Duodenal mucosa (tissue), 2 donors: ENCODE results near the gene ARID5B.

ENCODE experiments used
- H3K27ac ChIP-seq: one replicate; pipeline ENCODE4 v1.7.0; 2013; ENCODE audit warnings: low read depth, low read length
- H3K27me3 ChIP-seq, 2 donors: one replicate each; pipeline ENCODE4 v1.7.0; 2013; ENCODE audit warnings: low read length in 2 of 2, control low read depth in 1 of 2; ENCODE audit not compliant: insufficient read depth in 2 of 2, control insufficient read depth in 1 of 2
- H3K36me3 ChIP-seq, 2 donors: one replicate each; pipeline ENCODE4 v1.7.0; 2013; ENCODE audit warnings: low read length in 2 of 2, control low read depth in 1 of 2; ENCODE audit not compliant: insufficient read depth in 2 of 2, control insufficient read depth in 1 of 2
- H3K4me1 ChIP-seq, 2 donors: one replicate each; pipeline ENCODE4 v1.7.0; 2013; ENCODE audit warnings: low read length in 2 of 2, control low read depth in 1 of 2; ENCODE audit not compliant: insufficient read depth in 2 of 2, control insufficient read depth in 1 of 2
- H3K4me3 ChIP-seq, 2 donors: one replicate each; pipeline ENCODE4 v1.7.0; 2013; ENCODE audit warnings: low read length in 2 of 2, low read depth in 1 of 2
- H3K9ac ChIP-seq, 2 donors: one replicate each; pipeline ENCODE4 v1.7.0; 2013; ENCODE audit warnings: low read length in 2 of 2, low read depth in 1 of 2
- H3K9me3 ChIP-seq, 2 donors: one replicate each; pipeline ENCODE4 v1.7.0; 2013; ENCODE audit warnings: low read length in 2 of 2, control low read depth in 1 of 2; ENCODE audit not compliant: control insufficient read depth in 1 of 2

ARID5B gene

DNA sequence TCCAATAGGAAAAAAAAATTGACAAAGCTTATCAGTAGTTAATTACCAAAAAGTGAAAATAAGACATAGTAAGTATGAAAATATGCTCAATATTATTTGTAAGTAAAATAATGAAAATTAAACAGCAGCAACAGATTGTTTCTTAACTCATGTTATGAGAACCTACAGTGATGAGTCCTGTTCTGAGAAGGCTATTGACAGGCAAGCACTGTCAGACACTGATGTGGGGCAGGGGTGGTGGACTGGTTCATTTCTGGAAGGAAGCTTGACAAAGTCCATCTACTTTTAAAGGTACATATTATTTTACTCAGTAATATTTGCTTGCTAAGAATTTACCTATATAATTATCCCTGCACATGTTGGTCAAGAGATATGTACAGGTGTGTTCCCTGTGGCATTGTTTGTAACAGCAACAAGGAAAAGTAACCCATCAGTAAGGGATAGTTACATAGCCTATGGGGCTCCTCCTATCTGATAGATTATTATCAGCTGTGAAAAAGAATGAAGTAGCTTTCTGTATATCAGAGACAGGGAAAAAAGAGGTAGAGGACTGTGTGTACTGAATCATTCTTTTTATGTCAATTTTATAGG, 205.5 kb downstream of the ARID5B start:
- Histone ChIP-seq H3K9me3 (no peaks in the 10 kb centered on the region), H3K27ac (no peak overlapping the region), H3K4me1 (peaks cover 16 to 18% of the 10 kb centered on the region in 2 donors), H3K9ac (no peak overlapping the region), H3K27me3 (no peaks in the 10 kb centered on the region), H3K36me3 (no peaks in the 10 kb centered on the region), H3K4me3 (no peak overlapping the region)

DNA sequence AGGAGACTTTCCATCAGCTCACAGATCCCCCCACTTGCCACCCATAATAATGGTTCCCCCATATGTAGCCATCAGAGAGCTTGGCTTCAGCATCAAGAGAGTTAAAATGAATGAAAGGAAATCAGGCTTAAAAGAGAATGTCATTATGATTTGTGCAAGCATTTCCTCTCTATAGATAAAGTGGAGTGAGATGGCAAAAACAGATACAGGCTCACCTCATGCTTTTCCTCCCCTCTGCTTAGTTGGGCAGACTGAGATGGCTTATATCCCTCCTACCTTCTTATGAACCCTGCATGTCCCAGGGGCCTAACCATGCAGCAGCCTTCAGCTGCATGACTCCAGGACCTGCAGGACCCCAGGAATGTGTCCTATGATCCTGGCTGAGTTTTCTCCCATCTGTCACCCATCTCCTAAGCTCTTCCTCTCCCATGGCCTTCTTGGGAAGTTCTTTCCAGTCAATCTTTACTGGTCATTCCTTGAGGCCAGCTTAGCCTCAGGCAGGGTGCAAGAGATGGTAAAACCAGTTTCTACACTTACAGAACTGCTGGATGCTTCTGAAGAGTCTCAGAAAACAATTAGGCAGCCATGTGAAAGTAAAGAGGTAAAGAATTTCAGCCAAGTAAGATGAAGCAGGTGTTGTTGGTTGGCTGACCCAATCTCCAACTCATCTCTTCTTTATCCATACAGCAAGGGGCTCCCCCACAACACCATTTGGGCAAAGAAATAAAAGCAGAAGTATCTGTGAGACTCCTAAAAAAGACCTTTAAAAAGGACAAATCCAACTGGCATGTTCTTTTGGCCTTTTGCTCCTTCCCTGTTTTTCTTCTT, 207.5 kb downstream of the ARID5B start:
- Histone ChIP-seq H3K4me3 (no peak overlapping the region), H3K27me3 (no peaks in the 10 kb centered on the region), H3K27ac (no peak overlapping the region), H3K9me3 (no peaks in the 10 kb centered on the region), H3K4me1 (peaks cover 16 to 18% of the 10 kb centered on the region in 2 donors), H3K36me3 (no peaks in the 10 kb centered on the region), H3K9ac (no peak overlapping the region)

DNA sequence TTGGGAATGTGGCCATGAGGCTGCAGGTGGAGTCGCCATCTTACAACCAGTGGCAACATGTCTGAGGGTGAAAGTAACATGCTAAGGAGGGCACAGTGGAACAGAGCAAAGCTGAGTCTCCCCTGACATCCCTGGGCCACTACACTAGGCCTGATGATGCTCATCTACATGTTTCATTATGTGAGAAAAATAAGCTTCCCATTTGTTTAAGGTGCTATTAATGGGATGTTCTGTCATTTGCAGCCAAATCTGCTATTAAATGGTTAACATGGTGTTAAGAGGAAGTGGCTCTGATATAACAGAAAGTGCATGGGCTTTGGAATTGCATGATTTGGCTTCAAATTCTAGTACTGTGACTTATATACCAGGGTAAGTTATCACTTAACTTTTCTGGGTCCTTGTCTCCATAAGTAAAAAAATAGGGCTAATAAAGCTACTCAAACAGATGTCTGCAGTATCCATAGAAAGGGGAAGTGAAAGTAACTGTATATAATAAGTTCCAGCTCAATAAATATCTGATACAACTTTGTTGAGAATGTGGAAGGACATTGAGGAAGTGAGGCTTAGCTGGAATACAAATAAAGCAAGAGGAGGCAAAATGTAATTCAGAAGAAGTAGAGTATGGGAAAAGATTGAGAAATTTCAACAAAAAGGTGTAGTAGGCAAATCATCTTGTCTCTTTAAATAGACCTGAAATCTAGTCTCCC, 208.2 kb downstream of the ARID5B start:
- Histone ChIP-seq H3K27ac (no peak overlapping the region), H3K4me1 (peaks cover 16 to 18% of the 10 kb centered on the region in 2 donors), H3K9me3 (no peaks in the 10 kb centered on the region), H3K4me3 (no peak overlapping the region), H3K27me3 (no peaks in the 10 kb centered on the region), H3K9ac (no peak overlapping the region), H3K36me3 (no peaks in the 10 kb centered on the region)

DNA sequence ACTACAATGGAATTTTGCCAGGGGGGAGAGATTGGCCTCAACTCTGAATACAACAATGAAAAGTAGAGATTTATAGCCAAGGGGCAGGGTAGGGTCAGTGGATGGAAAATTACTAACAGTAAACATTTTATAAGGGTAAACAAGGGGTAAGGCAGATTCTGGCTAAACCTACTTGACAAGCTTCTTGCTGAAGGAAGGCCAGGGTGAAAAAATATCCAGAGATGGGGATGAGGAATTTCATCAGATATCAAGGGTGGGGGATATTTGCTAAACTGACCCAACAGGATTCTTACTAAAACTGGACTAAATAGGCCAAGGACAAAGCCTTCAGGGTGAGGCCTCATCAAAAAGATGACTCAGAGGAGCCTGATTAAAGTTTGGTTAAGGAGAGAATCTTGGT, 210.8 kb downstream of the ARID5B start:
- Histone ChIP-seq H3K9ac (no peak overlapping the region), H3K36me3 (no peaks in the 10 kb centered on the region), H3K27ac (no peak overlapping the region), H3K4me1 (peaks cover 16 to 18% of the 10 kb centered on the region in 2 donors), H3K9me3 (no peaks in the 10 kb centered on the region), H3K27me3 (no peaks in the 10 kb centered on the region), H3K4me3 (no peak overlapping the region)

DNA sequence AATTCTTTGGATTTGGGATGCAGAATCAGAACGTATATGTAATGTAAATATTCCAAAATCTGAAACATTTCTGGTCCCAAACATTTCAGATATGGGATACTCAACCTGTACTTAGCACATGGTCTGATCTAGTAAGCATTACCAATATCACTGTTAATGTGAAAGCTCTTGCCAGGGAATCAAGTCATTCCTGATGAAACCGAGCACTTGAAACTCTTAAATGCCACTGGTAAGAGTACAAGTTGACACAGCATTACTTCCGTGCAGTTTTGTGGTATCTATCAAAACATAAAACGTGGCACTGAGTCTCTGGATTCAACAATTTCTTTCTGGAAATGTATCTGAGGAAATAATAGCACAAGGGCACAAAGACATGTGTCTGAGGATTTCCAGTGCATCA, 211.5 kb downstream of the ARID5B start:
- no peaks in the 10 kb centered on the region for H3K36me3 ChIP-seq
- H3K27me3 ChIP-seq = no peaks in the 10 kb centered on the region
- no peak overlapping the region for H3K4me3 ChIP-seq
- H3K4me1 ChIP-seq = peaks cover 16 to 18% of the 10 kb centered on the region in 2 donors
- no peak overlapping the region for H3K9ac ChIP-seq
- H3K9me3 ChIP-seq = no peaks in the 10 kb centered on the region
- no peak overlapping the region for H3K27ac ChIP-seq

DNA sequence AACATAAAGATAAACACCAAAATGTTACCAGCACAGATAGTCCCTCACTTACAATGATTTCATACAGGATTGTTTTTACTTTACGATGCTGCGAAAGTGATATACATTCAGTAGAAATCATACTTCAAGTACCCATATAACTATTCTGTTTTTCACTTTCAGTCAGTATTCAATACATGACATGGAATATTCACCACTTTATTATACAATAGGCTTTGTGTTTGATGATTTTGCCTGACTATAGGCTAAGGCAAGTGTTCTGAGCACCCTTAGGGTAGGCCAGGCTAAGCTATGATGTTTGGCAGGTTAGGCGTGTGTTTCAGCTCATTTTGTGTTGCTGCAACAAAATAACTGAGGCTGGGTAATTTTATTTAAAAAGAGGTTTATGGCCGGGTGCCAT, 212.2 kb downstream of the ARID5B start:
- H3K27ac ChIP-seq = no peak overlapping the region
- H3K4me3 ChIP-seq = no peak overlapping the region
- H3K9ac ChIP-seq = no peak overlapping the region
- no peaks in the 10 kb centered on the region for H3K36me3 ChIP-seq
- no peaks in the 10 kb centered on the region for H3K27me3 ChIP-seq
- peaks cover 14 to 16% of the 10 kb centered on the region in 2 donors for H3K4me1 ChIP-seq
- H3K9me3 ChIP-seq = no peaks in the 10 kb centered on the region

DNA sequence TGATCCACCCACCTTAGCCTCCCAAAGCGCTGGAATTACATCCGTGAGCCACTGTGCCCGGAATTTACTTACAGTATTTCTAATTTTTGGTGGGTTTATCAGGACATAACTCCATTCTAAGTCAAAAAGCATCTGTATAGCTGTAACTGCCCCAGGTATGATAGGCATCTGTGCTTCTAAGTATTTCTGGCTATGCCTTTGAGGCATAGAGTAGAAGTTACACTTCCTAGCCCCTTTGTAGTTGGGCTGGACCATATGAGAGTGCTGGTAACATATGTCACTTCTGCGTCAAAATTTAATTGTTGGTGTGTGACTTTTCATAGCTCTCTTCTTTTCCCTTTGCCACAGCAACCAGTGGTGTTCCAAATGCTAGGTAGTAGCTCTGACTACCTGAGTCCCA, 213.8 kb downstream of the ARID5B start:
- Histone ChIP-seq H3K9me3 (no peaks in the 10 kb centered on the region), H3K4me3 (no peak overlapping the region), H3K36me3 (no peaks in the 10 kb centered on the region), H3K27me3 (no peaks in the 10 kb centered on the region), H3K27ac (no peak overlapping the region), H3K9ac (no peak overlapping the region), H3K4me1 (peaks cover 0 to 2% of the 10 kb centered on the region in 2 donors)

DNA sequence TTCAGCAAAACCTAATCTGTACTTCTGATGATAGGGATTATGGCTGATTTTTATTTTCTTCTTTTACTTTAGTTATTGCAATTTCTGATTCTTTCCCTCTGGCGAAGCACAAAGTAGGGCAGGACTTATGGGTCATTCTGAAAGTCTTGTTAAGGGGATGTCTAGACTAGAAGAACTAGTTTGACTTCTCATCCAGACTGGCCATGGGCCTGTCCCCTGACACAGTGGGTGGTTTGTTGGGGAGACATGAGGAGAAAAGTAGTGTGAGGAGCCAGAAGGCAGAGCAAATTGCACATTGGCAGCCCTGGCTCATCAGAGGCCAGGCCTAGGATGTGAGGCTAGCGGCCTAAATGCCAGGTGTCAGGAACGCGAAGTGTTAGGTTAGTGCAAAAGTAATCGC, 214.3 kb downstream of the ARID5B start:
- Histone ChIP-seq H3K4me1 (no peaks in the 10 kb centered on the region), H3K9ac (no peak overlapping the region), H3K27me3 (no peaks in the 10 kb centered on the region), H3K9me3 (no peaks in the 10 kb centered on the region), H3K4me3 (no peak overlapping the region), H3K36me3 (no peaks in the 10 kb centered on the region), H3K27ac (no peak overlapping the region)

DNA sequence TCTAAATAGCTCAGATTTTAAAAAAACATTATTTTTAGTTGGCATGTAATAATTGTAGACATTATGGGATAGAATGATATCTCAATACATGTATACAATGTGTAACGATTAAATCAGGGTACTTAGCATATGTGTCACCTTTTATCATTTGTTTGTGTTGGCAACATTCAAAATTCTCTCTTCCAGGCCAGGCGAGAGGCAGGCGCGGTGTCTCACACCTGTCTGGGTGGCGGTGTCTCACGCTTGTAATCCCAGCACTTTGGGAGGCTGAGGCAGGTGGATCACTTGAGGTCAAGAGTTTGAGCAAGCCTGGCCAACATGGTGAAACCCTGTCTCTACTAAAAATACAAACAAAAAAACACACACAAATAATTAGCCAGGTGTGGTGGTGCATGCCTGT, 215.4 kb downstream of the ARID5B start:
- Histone ChIP-seq H3K9me3 (no peaks in the 10 kb centered on the region), H3K9ac (no peak overlapping the region), H3K36me3 (no peaks in the 10 kb centered on the region), H3K4me1 (no peaks in the 10 kb centered on the region), H3K27ac (no peak overlapping the region), H3K27me3 (no peaks in the 10 kb centered on the region), H3K4me3 (no peak overlapping the region)

DNA sequence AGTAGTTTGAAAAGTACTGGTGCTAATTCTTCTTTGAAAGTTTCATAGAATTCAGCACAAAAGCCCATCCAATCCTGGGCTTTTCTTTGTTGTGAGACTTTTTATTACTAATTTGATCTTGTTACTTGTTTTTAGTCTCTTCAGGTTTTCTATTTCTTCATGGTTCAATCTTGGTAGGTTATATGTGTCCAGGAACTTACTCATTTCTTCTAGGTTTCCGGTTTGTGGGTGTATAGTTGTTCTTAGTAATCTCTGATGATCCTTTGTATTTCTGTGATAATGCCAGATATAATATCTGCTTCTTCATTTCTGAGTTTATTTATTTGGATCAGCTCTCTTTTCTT, 219.7 kb downstream of the ARID5B start:
- no peaks in the 10 kb centered on the region for H3K4me1 ChIP-seq
- H3K27me3 ChIP-seq = no peaks in the 10 kb centered on the region
- H3K9ac ChIP-seq = no peak overlapping the region
- no peak overlapping the region for H3K4me3 ChIP-seq
- H3K27ac ChIP-seq = no peak overlapping the region
- no peaks in the 10 kb centered on the region for H3K36me3 ChIP-seq
- H3K9me3 ChIP-seq = peaks cover 3 to 8% of the 10 kb centered on the region in 2 donors
